ENCODE results near the gene EHMT2. TPM values are rescaled to one million over a fixed set of nuclear protein-coding genes. Genes with fewer than 3 reads are reported as not detected.
A peak's percentile ranks its signal among the peaks of the same experiment; 100 is the strongest.
"Not testable (repeated sequence)": the region's sequence is repeated elsewhere in the genome, so short reads cannot be mapped to it uniquely, and the experiment has no call there.

Gene EHMT2
- polyA plus RNA-seq, 3 donors: 9.9 to 52.8 (median 16.0) TPM

- no peaks in the 10 kb centered on the region for H3K9me3 ChIP-seq (replicated peaks in 1 of 2; ENCODE audit: control insufficient read depth in 1 of 2, insufficient read depth in 1 of 2, low read length in 2 of 2)
- Mint-ChIP-seq H3K4me1 (peaks cover 13% of the 10 kb centered on the region), H3K9me3 (no peaks in the 10 kb centered on the region), H3K27me3 (ENCODE audit: low read depth in 3 of 3) (peaks cover 0 to 8% (median 4%) of the 10 kb centered on the region in 3 donors), H3K4me3 (no peak overlapping the region), H3K36me3 (no peaks in the 10 kb centered on the region), H3K27ac (peak overlapping the region in 3 of 7 donors; percentile 19 to 63 (median 32))
- no peak overlapping the region for H3K4me3 ChIP-seq (replicated peaks in 1 of 3; ENCODE audit: low read depth in 2 of 3, low read length in 3 of 3)
- WGBS (ENCODE audit: insufficient coverage): 90% methylated on average over 11 of the region's 11 CpGs
- H3K27me3 ChIP-seq (ENCODE audit: control insufficient read depth in 2 of 2, insufficient read depth in 2 of 2, low read length in 2 of 2): no peaks in the 10 kb centered on the region
- H3K9ac ChIP-seq (ENCODE audit: insufficient read depth, low read length, poor library complexity, severe bottlenecking): no peak overlapping the region
- no peaks in the 10 kb centered on the region for H4K20me1 ChIP-seq (ENCODE audit: insufficient read depth, low read length)
- no peak overlapping the region for H3K4me2 ChIP-seq (replicated peaks; ENCODE audit: extremely low read depth, low read length, poor library complexity, severe bottlenecking)
- no peak overlapping the region for H2AFZ ChIP-seq (ENCODE audit: insufficient read depth, low read depth, low read length, poor library complexity, severe bottlenecking)
- H3K4me1 ChIP-seq (ENCODE audit: control insufficient read depth in 1 of 2, insufficient read depth in 2 of 2, low read length in 2 of 2): peaks cover 6% of the 10 kb centered on the region in 2 donors
- no peaks in the 10 kb centered on the region for H3K36me3 ChIP-seq (replicated peaks in 1 of 2; ENCODE audit: control insufficient read depth in 1 of 2, insufficient read depth in 2 of 2, low read length in 2 of 2)
- intact Hi-C loops (cut with micrococcal nuclease): no loop called here
- no peak for TF ChIP-seq CTCF (IDR thresholded peaks at IDR 0.05)
- H3K27ac ChIP-seq (ENCODE audit: low read depth in 1 of 2, low read length in 2 of 2): no peak overlapping the region
- no peaks in the 10 kb centered on the region for H3K79me2 ChIP-seq (ENCODE audit: insufficient read depth, low read length)
- DNase-seq: no peak
These were observed 14.5 kb upstream of the EHMT2 start for GRCh38 chr6:31911826-31912585.

DNA sequence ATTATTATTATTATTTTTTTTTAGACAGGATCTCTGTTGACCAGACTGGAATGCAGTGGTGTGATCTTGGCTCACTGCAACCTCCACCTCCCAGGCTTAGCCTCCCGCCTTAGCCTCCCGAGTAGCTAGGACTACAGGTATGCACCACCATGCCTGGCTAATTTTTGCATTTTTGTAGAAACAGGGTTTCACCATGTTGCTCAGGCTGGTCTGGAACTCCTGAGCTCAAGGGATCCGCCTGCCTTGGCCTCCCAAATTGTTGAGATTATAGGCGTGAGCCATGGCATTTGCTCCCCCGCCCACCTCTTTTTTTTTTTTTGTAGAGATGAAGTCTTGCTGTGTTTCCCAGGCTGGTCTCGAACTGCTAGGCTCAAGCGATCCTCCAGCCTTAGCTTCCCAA lies 11.8 kb upstream of the EHMT2 start:
- intact Hi-C loops (cut with micrococcal nuclease): loop anchor here in 1 of 2 donors (5.0 kb wide), 1 partner anchor 33 kb away; no protein-coding TSS in a partner anchor

More for the DNA sequence above, 11.8 kb upstream of the EHMT2 start:
- H3K4me1 ChIP-seq (ENCODE audit: control insufficient read depth in 1 of 2, insufficient read depth in 2 of 2, low read length in 2 of 2); H3K27ac Mint-ChIP-seq; H4K20me1 ChIP-seq (ENCODE audit: insufficient read depth, low read length); DNase-seq; H3K9me3 Mint-ChIP-seq; H3K36me3 Mint-ChIP-seq; H3K36me3 ChIP-seq (replicated peaks in 1 of 2; ENCODE audit: control insufficient read depth in 1 of 2, insufficient read depth in 2 of 2, low read length in 2 of 2); H3K27me3 ChIP-seq (ENCODE audit: control insufficient read depth in 2 of 2, insufficient read depth in 2 of 2, low read length in 2 of 2); H3K4me2 ChIP-seq (replicated peaks; ENCODE audit: extremely low read depth, low read length, poor library complexity, severe bottlenecking); H3K27ac ChIP-seq (ENCODE audit: low read depth in 1 of 2, low read length in 2 of 2); H3K9ac ChIP-seq (ENCODE audit: insufficient read depth, low read length, poor library complexity, severe bottlenecking); H3K79me2 ChIP-seq (ENCODE audit: insufficient read depth, low read length); H3K9me3 ChIP-seq (replicated peaks in 1 of 2; ENCODE audit: control insufficient read depth in 1 of 2, insufficient read depth in 1 of 2, low read length in 2 of 2); H2AFZ ChIP-seq (ENCODE audit: insufficient read depth, low read depth, low read length, poor library complexity, severe bottlenecking); H3K4me3 ChIP-seq (replicated peaks in 1 of 3; ENCODE audit: low read depth in 2 of 3, low read length in 3 of 3): not testable (repeated sequence)
- Mint-ChIP-seq H3K4me1 (peaks cover 13% of the 10 kb centered on the region), H3K4me3 (peak overlapping the region in 1 of 2 donors; percentile 11), H3K27me3 (ENCODE audit: low read depth in 3 of 3) (peaks cover 4 to 20% (median 8%) of the 10 kb centered on the region in 3 donors)
- 100% methylated on average over 2 of the region's 7 CpGs for WGBS (ENCODE audit: insufficient coverage)

Data from CD14-positive monocyte (primary cell).